Measurements from ENCODE around the gene CCNO. TPM values are rescaled to one million over a fixed set of nuclear protein-coding genes. Genes with fewer than 3 reads are reported as not detected.

CCNO gene
- total and polyA plus RNA-seq, 2 of the 8 experiments (the other 6 are each of a cell fraction or from before 2014, with no cell fraction given) = 0.14 to 0.41 TPM

DNA sequence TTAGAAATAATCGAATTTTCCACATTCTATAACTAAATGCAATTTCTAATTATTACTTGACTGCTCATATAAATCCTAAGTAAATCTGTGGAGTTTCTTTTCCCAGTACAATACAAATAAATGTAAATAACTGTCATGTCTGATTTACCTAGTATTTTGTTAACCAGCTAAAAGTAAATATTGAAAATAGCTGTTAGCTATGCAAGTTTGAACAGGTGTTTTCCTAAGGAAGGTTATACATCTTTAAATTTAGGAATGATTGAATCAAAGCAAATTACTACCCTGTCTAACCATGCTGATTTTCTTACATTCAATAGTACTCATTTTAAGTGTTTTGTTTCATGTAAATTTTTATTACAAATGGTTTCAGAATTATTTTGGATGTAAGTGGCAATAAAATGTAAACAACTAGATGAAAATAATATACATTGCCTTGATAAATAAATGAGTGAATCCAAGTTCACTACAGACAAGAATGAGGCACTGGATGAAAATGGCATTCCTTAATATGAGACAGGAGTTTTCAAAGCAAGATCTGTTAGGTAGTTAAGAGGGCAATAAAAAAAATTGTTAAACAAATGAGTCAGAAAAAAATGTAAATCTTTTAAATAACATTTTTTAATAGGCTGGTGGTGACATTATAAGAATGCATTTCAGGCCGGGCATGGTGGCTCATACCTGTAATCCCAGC, 22.1 kb downstream of the CCNO start (continued):
- TF ChIP-seq HDAC6 (IDR thresholded peaks at IDR 0.05; ENCODE audit: low read depth, low read length) (no peak), GTF2F1 (IDR thresholded peaks at IDR 0.05; ENCODE audit: borderline replicate concordance, low read depth, low read length) (no peak), CHD2 (IDR thresholded peaks at IDR 0.05; ENCODE audit: low read length) (no peak), SP2 (IDR thresholded peaks at IDR 0.05; ENCODE audit: low read length) (no peak), MAFK (IDR thresholded peaks at IDR 0.05; ENCODE audit: low read depth, low read length) (no peak), HDAC2 (IDR thresholded peaks at IDR 0.05; ENCODE audit: borderline replicate concordance in 1 of 2, low read depth in 2 of 2, low read length in 2 of 2) (no peak), KDM5A (IDR thresholded peaks at IDR 0.05; ENCODE audit: low read length) (no peak), EP300 (IDR thresholded peaks at IDR 0.05; ENCODE audit: borderline replicate concordance in 1 of 2, low read depth in 2 of 2, low read length in 2 of 2) (no peak), TAF7 (optimal IDR thresholded peaks at IDR 0.05; ENCODE audit: borderline replicate concordance, low read depth, low read length) (no peak), BACH1 (IDR thresholded peaks at IDR 0.05; ENCODE audit: low read length) (no peak)
- TF ChIP-seq, protein P1, sequence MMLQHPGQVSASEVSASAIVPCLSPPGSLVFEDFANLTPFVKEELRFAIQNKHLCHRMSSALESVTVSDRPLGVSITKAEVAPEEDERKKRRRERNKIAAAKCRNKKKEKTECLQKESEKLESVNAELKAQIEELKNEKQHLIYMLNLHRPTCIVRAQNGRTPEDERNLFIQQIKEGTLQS (IDR thresholded peaks at IDR 0.05; ENCODE audit: insufficient read depth, low read depth, low read length) = no peak
